Parathyroid adenoma (tissue), 2 donors: Measurements from ENCODE around the gene ACKR2.

Experiments used
- H2AFZ ChIP-seq: fragments of 300-600 bp; sonication (generic); one replicate; pipeline ENCODE4 v1.7.0; 2017; ENCODE audit warnings: antibody characterized with exemption, mild to moderate bottlenecking
- H3K27ac ChIP-seq: fragments of 300-600 bp; sonication (generic); one replicate; pipeline ENCODE4 v1.7.0; 2017
- H3K27me3 ChIP-seq: fragments of 300-600 bp; sonication (generic); one replicate; pipeline ENCODE4 v1.7.0; 2017; ENCODE audit warnings: low read length; ENCODE audit not compliant: control insufficient read depth, insufficient read depth
- H3K36me3 ChIP-seq: fragments of 300-600 bp; sonication (generic); one replicate; pipeline ENCODE4 v1.7.0; 2017; ENCODE audit warnings: low read length; ENCODE audit not compliant: control insufficient read depth, insufficient read depth
- H3K4me1 ChIP-seq: fragments of 300-600 bp; sonication (generic); one replicate; pipeline ENCODE4 v1.7.0; 2017; ENCODE audit warnings: control low read depth
- H3K4me2 ChIP-seq: fragments of 300-600 bp; sonication (generic); one replicate; pipeline ENCODE4 v1.7.0; 2017; ENCODE audit warnings: low read length
- H3K4me3 ChIP-seq: fragments of 300-600 bp; sonication (generic); one replicate; pipeline ENCODE4 v1.7.0; 2017; ENCODE audit warnings: low read depth, low read length
- H3K79me2 ChIP-seq: fragments of 300-600 bp; sonication (generic); one replicate; pipeline ENCODE4 v1.7.0; 2017; ENCODE audit warnings: control low read depth
- H3K9ac ChIP-seq: fragments of 300-600 bp; sonication (generic); one replicate; pipeline ENCODE4 v1.7.0; 2017; ENCODE audit warnings: mild to moderate bottlenecking
- H3K9me3 ChIP-seq: fragments of 300-600 bp; sonication (generic); one replicate; pipeline ENCODE4 v1.7.0; 2017; ENCODE audit warnings: low read length; ENCODE audit not compliant: control insufficient read depth
- CTCF ChIP-seq: fragments of 300-600 bp; sonication (generic); IDR thresholded peaks from one replicate; pipeline ENCODE4 v1.7.0; 2017; ENCODE audit warnings: antibody characterized with exemption, mild to moderate bottlenecking
- donor health status: primary hyperparathyroidism.

Gene ACKR2

GRCh38 chr3:42800251-42800650, 9.0 kb upstream of the ACKR2 start:
- Histone ChIP-seq H3K79me2 (peaks cover 29% of the 10 kb centered on the region), H3K4me1 (peaks cover 3% of the 10 kb centered on the region), H3K9me3 (no peaks in the 10 kb centered on the region), H3K36me3 (no peaks in the 10 kb centered on the region), H3K4me2 (no peak overlapping the region), H2AFZ (no peak overlapping the region), H3K4me3 (no peak overlapping the region), H3K9ac (no peak overlapping the region), H3K27ac (no peak overlapping the region), H3K27me3 (no peaks in the 10 kb centered on the region)
- no peak for TF ChIP-seq CTCF

DNA sequence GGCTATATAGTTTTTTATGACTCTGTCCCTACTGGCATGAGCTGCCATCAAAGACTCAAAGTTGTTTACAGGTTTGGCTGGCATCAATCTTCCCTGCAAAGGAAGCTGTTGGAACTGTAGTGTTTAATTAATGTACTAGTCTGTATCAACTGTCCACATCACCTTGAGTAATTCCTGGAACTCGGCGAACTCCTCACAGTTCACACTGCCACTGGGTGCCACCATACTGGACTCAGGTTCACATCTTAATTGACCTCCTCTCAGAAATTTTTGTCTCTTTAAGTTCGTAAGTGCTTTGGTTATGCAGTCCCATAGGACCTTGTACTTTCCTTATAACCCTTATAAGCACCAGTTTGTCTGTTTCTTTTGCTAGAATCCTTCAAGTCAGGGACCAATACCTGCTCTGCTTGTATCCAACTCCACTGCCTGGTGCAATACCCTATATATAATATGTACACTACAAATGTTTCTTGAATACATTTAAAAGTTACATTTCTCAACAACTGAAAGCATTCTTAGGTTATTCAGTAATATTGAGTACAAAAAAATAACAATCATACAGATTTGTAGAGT, 8.1 kb upstream of the ACKR2 start:
- Histone ChIP-seq H3K27me3 (no peaks in the 10 kb centered on the region), H3K4me3 (no peak overlapping the region), H3K4me1 (no peaks in the 10 kb centered on the region), H3K79me2 (peaks cover 21% of the 10 kb centered on the region), H3K36me3 (no peaks in the 10 kb centered on the region), H3K9ac (no peak overlapping the region), H3K27ac (no peak overlapping the region), H3K4me2 (no peak overlapping the region), H3K9me3 (no peaks in the 10 kb centered on the region), H2AFZ (no peak overlapping the region)
- no peak for TF ChIP-seq CTCF

DNA sequence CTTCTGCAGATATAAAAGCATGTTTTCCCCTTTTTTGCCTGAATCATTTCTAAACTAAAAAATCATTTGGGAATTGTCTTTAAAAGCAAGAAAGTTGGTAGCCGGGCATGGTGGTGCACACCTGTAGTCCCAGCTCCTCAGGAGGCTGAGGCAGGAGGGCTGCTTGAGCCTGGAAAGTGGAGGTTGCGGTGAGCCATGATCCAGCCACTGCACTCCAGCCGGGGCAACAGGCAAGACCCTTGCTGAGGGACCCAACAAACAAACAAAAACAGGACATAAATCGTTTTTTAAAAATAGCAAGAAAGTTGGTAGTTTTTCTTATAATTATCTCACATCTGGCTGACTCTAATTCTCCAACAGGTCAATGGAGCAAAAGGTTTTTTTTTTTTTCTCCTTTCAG, 7.5 kb upstream of the ACKR2 start:
- Histone ChIP-seq H3K4me2 (no peak overlapping the region), H3K27me3 (no peaks in the 10 kb centered on the region), H3K4me1 (no peaks in the 10 kb centered on the region), H2AFZ (no peak overlapping the region), H3K9me3 (no peaks in the 10 kb centered on the region), H3K9ac (no peak overlapping the region), H3K36me3 (no peaks in the 10 kb centered on the region), H3K4me3 (no peak overlapping the region), H3K27ac (no peak overlapping the region), H3K79me2 (peaks cover 21% of the 10 kb centered on the region)
- no peak for TF ChIP-seq CTCF

DNA sequence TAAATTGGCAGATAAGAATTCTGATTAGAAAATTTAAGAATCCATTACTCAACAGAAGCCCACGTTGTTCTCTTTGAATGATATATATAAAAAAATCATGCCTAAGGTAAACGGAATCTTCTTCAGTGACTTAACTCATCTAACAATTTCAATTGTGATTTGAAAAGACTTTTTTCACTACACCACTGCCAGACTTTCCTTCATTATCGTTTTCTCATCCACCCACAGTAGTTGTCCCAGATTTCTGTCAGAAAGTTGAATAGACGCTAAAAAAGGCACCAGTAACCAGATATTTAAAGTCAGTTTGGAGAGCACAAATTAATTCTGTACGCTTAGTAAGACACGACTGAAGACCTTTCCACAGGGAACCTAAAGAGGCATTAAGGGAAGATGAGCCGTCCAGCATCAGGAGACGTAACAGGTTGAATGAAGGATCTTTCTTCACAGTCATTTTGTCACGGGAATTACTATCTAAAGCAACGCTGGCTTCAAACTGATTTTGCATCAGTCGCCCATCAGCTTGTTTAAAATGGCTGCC, 6.3 kb upstream of the ACKR2 start:
- H2AFZ ChIP-seq, result peak overlapping the region; percentile 96
- no peaks in the 10 kb centered on the region for H3K4me1 ChIP-seq

More for the DNA sequence above, 6.3 kb upstream of the ACKR2 start:
- H3K27ac ChIP-seq, result peak overlapping the region; percentile 93
- H3K9me3 ChIP-seq, result no peaks in the 10 kb centered on the region
- H3K4me3 ChIP-seq, result peak overlapping the region; percentile 91
- no peaks in the 10 kb centered on the region for H3K27me3 ChIP-seq
- peak overlapping the region; percentile 97 for H3K4me2 ChIP-seq
- H3K79me2 ChIP-seq, result peaks cover 21% of the 10 kb centered on the region
- no peak for TF ChIP-seq CTCF
- no peaks in the 10 kb centered on the region for H3K36me3 ChIP-seq
- no peak overlapping the region for H3K9ac ChIP-seq
